Measurements from ENCODE around the gene RAD51B.

GRCh38 chr14:67971627-67972625 lies 152.3 kb downstream of the RAD51B start:
- no peak for TF ChIP-seq EP300 (IDR thresholded peaks at IDR 0.05)
- TF ChIP-seq POLR2A (IDR thresholded peaks at IDR 0.05) = no peak
- no peak for TF ChIP-seq CTCF (IDR thresholded peaks at IDR 0.05)

Measured in tibial nerve (tissue), 4 donors.